Uterus (tissue), 4 donors: ENCODE measurements around the gene ZNF814. TPM values are rescaled to one million over a fixed set of nuclear protein-coding genes. Genes with fewer than 3 reads are reported as not detected.
"Not testable (repeated sequence)": the region's sequence is repeated elsewhere in the genome, so short reads cannot be mapped to it uniquely, and the experiment has no call there.

Experiments
- DNase-seq, 2 donors: peaks; one replicate each; pipeline ENCODE4 v3.0.0-alpha.2; 2019 to 2020
- H3K27ac ChIP-seq, 2 donors: fragments of 200-600 bp; sonication (generic); 1 replicate in 1 of 2; 2 replicates in 1 of 2; pipeline ENCODE4 v1.5.1; 2016 to 2018
- H3K27me3 ChIP-seq, 2 donors: fragments of 200-600 bp; sonication (generic); one replicate each; pipeline ENCODE4 v1.5.1; 2018 to 2019; ENCODE audit warnings: control low read depth in 1 of 2
- H3K36me3 ChIP-seq, 2 donors: fragments of 200-600 bp; sonication (generic); one replicate each; pipeline ENCODE4 v1.5.1; 2019; ENCODE audit warnings: control low read depth in 1 of 2
- H3K4me1 ChIP-seq, 2 donors: fragments of 200-600 bp; sonication (generic); one replicate each; pipeline ENCODE4 v1.5.1; 2018 to 2019; ENCODE audit warnings: control low read depth in 1 of 2
- H3K4me3 ChIP-seq, 2 donors: fragments of 200-600 bp; sonication (generic); 1 replicate in 1 of 2; 2 replicates in 1 of 2; pipeline ENCODE4 v1.5.1; 2018 to 2019; ENCODE audit warnings: mild to moderate bottlenecking in 1 of 2
- H3K9me3 ChIP-seq, 2 donors: fragments of 200-600 bp; sonication (generic); one replicate each; pipeline ENCODE4 v1.5.1; 2019; ENCODE audit warnings: control low read depth in 1 of 2
- POLR2A ChIP-seq, 2 donors: fragments of 450-650 bp; IDR thresholded peaks; one replicate each; pipeline ENCODE4 v1.6.1; 2016; ENCODE audit warnings: antibody characterized with exemption in 2 of 2, mild to moderate bottlenecking in 1 of 2, moderate library complexity in 1 of 2
- intact Hi-C: fragments of 100-400 bp; cut with DNase I; formaldehyde crosslinking; loops from one replicate; pipeline ENCODE4 v1.15.1; 2023; ENCODE audit warnings: low total_unique reads
- total RNA-seq, 4 donors: library from RNA; depleted of rRNA in 3 of 4; stranded (reverse); fragments of >200 nt in 3 of 4; gene quantifications; one replicate each; pipeline versions ENCODE4 v1.1.0 to v1.2.4, GENCODE V29; 2014 to 2023
- TF ChIP-seq, protein P1 (sequence below), 4 experiments: fragments of 200-600 bp in 2 of 4; fragments of 450-650 bp in 2 of 4; sonication (generic) in 2 of 4; IDR thresholded peaks; one replicate each; pipeline ENCODE4 v1.5.1; 2016 to 2019; ENCODE audit warnings: antibody characterized with exemption in 4 of 4, mild to moderate bottlenecking in 2 of 4, moderate library complexity in 1 of 4
- donor health status: DM: yes; HTN: yes; CAD: no.

The ZNF814 gene
- total RNA-seq, 4 donors from 2014 or later, result 7.1 to 24.9 (median 15.4) TPM

DNA sequence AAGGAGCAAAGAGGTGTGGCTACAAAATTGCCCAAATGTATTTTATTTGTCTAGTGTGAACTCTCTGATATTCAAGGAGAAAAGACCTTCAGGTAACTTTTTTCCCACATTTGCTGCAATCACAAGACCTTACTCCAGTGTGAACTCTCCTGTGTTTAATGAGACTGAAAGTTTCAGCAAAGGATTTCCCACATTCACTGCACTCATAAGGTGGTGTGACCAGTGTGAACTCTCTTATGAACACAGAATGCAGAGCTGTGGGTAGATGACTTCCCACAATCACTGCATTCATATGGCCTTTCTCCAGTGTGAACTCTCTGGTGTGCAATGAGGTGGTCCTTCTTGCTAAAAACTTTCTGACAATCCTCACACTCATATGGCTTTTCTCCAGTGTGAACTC, 16.4 kb downstream of the ZNF814 start:
- Histone ChIP-seq H3K4me1 (no peaks in the 10 kb centered on the region), H3K27ac (no peak overlapping the region), H3K9me3 (peaks cover 0 to 65% of the 10 kb centered on the region in 2 donors), H3K36me3 (no peaks in the 10 kb centered on the region), H3K4me3 (no peak overlapping the region), H3K27me3 (no peaks in the 10 kb centered on the region)
- TF ChIP-seq POLR2A (IDR thresholded peaks at IDR 0.05), result no peak
- TF ChIP-seq, protein P1, sequence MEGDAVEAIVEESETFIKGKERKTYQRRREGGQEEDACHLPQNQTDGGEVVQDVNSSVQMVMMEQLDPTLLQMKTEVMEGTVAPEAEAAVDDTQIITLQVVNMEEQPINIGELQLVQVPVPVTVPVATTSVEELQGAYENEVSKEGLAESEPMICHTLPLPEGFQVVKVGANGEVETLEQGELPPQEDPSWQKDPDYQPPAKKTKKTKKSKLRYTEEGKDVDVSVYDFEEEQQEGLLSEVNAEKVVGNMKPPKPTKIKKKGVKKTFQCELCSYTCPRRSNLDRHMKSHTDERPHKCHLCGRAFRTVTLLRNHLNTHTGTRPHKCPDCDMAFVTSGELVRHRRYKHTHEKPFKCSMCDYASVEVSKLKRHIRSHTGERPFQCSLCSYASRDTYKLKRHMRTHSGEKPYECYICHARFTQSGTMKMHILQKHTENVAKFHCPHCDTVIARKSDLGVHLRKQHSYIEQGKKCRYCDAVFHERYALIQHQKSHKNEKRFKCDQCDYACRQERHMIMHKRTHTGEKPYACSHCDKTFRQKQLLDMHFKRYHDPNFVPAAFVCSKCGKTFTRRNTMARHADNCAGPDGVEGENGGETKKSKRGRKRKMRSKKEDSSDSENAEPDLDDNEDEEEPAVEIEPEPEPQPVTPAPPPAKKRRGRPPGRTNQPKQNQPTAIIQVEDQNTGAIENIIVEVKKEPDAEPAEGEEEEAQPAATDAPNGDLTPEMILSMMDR (IDR thresholded peaks at IDR 0.05), result no peak
- intact Hi-C loops, result no loop called here
- no peak for DNase-seq

DNA sequence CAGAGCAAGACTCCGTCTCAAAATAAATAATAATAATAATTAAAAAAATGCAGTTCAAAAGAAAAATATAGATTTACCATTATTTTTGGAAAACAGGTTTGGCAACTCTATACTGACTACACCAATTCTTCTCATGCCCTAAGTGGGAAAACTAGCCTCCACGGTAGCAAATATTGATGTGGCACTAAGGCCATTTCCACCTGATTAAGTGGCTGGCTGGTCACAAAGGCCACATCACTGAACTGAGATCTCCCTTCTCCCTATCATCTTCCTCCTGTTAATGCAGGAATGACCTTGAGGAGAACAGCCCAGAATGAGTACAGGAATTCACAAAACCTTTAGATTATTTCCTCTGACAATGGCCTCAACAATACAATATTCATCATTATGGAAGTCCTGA, 18.6 kb downstream of the ZNF814 start:
- H3K27me3 ChIP-seq, result no peaks in the 10 kb centered on the region
- DNase-seq, result no peak
- no peak for TF ChIP-seq POLR2A (IDR thresholded peaks at IDR 0.05)
- TF ChIP-seq, protein P1 (IDR thresholded peaks at IDR 0.05), result no peak
- H3K9me3 ChIP-seq, result peaks cover 0 to 86% of the 10 kb centered on the region in 2 donors
- H3K4me3 ChIP-seq, result no peak overlapping the region
- intact Hi-C loops, result no loop called here
- no peaks in the 10 kb centered on the region for H3K4me1 ChIP-seq
- H3K36me3 ChIP-seq, result no peaks in the 10 kb centered on the region
- H3K27ac ChIP-seq, result no peak overlapping the region

DNA sequence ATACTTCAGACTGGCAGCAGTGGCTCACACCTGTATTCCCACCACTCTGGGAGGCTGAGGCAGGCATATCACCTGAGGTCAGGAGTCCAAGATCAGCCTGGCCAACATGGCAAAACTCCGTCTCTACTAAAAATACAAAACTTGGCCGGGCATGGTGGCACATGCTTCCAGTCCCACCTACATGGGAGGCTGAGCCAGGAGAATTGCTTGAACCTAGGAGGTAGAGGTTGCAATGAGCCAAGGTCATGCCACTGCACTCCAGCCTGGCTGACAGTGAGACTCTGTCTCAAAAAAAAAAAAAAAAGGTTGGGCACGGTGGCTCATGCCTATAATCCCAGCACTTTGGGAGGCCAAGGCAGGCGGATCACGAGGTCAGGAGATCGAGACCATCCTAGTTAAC, 19.2 kb downstream of the ZNF814 start:
- H3K27ac ChIP-seq, H3K36me3 ChIP-seq, intact Hi-C loops, DNase-seq, H3K4me1 ChIP-seq, H3K4me3 ChIP-seq, H3K27me3 ChIP-seq: not testable (repeated sequence)
- H3K9me3 ChIP-seq, result peaks cover 0 to 91% of the 10 kb centered on the region in 2 donors

DNA sequence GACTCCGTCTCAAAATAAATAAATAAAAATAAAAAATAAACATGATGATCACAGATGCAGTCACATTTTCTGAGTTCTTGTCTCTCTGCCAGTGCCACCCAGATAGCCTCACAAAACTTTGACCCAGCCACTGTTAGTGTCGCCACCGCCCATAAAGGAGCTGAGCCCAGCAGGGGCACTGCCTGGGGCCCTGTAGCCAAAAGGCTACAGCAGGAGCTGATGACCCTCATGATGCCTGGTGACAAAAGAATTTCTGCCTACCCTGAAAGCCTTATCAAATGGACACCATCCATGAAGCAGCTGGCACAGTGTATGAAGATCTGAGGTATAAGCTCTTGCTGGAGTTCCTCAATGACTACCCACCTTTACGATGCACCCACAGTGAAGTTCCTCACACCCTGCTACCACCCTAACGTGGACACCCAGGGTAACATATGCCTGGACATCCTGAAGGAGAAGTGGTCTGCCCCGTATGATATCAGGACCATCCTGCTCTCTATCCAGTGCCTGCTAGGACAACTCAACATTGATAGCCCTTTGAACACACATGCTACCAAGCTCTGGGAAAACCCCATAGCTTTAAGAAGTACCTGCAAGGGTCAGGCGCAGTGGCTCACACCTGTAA, 20.9 kb downstream of the ZNF814 start:
- intact Hi-C loops, result no loop called here
- peaks cover 0 to 88% of the 10 kb centered on the region in 2 donors for H3K9me3 ChIP-seq
- no peak for DNase-seq
- no peaks in the 10 kb centered on the region for H3K4me1 ChIP-seq
- H3K27me3 ChIP-seq, result no peaks in the 10 kb centered on the region
- H3K27ac ChIP-seq, result no peak overlapping the region
- TF ChIP-seq POLR2A (IDR thresholded peaks at IDR 0.05), result no peak
- TF ChIP-seq, protein P1 (IDR thresholded peaks at IDR 0.05), result no peak
- no peaks in the 10 kb centered on the region for H3K36me3 ChIP-seq
- H3K4me3 ChIP-seq, result no peak overlapping the region

DNA sequence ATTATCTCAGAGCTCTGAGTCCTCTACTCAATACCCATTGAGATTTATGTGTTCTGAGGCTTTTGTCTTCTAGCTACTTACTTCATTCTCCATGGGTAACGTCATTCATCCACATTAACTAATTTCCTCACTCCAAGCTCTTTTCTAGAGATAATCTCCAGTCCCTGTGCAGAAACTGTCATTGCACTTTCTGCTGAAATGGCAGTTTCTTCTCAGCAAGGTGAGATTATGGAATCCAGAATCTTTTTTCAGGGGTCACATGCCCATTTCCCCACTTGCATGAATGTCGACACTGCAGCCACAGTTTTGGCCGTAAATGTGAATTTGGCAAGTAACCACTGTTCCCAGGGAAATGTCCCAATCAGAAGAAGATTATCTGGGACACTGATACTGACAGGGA, 26.5 kb downstream of the ZNF814 start:
- H3K4me1 ChIP-seq, H3K36me3 ChIP-seq, H3K27me3 ChIP-seq, intact Hi-C loops, H3K27ac ChIP-seq, DNase-seq, H3K4me3 ChIP-seq: not testable (repeated sequence)
- peaks cover 0 to 75% of the 10 kb centered on the region in 2 donors for H3K9me3 ChIP-seq

DNA sequence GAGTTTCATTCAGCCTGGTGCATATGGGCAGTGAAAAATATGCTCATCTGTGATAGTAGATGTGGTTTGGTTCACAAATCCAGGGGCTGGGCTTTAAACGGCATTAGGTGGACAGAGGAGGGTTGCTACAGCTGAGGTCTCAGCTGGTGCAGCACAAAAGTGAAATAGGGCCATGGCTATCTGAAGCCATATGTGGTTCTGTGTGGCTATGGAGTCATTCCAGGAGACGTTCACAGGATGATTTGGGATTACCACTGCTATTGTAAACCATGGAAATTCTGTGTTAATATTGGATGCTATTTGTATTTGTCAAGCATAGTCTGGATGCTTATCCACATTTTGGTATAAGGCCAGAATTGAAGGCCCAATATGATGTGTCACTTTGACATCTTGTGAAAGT, 34.7 kb downstream of the ZNF814 start:
- H3K27ac ChIP-seq, intact Hi-C loops: not testable (repeated sequence)

DNA sequence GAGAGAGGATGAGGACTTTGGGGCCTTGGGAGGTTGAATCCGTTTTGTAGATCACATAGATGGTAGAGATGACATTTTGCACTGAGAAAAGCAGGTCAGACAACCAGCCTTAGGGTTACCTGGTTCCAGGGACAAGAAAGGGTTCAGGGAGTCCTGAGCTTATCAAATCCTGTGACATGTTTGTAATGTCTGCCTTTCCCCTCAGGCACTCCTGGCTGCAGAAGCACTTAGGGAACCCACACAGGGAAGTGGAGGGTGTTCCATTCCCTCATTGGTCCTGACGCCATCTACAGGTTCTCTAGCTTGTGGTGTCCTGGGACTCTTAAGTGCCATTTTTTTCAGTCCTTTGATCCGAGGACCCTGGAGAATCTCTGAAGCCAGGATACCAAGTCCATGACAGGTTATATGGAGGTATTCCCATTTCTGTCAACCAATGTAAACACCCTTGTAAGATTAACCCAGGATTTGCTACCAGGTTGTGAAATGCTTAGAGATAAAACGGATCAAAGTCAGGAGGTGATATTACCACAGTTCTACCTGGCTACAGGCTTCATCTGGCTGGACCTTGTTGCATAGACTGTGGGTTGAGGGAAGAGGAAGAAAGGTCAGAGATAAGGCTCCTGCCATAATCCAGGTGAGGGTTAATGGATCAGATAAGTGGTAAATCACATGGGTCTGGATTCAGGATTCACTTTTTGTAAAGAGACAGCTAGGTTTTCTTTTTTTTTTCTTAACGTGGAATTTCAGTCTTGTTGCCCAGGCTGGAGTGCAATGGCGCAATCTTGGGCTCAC, 36.8 kb downstream of the ZNF814 start:
- peaks cover 0 to 20% of the 10 kb centered on the region in 2 donors for H3K9me3 ChIP-seq
- DNase-seq, H3K4me1 ChIP-seq, H3K27me3 ChIP-seq, H3K27ac ChIP-seq, H3K4me3 ChIP-seq, intact Hi-C loops, H3K36me3 ChIP-seq: not testable (repeated sequence)

More for the DNA sequence above, 34.7 kb downstream of the ZNF814 start:
- H3K4me3 ChIP-seq, H3K27me3 ChIP-seq, H3K4me1 ChIP-seq, DNase-seq, H3K36me3 ChIP-seq: not testable (repeated sequence)
- peaks cover 0 to 30% of the 10 kb centered on the region in 2 donors for H3K9me3 ChIP-seq
